ENCODE results near the gene JUND.

Gene JUND

GRCh38 chr19:18282788-18283141 lies 1.3 kb upstream of the JUND start:
- TF ChIP-seq JUND (IDR thresholded peaks at IDR 0.05; ENCODE audit: low read depth) = no peak
- no peak for DNase-seq (ENCODE audit: low read depth in 1 of 2, low spot score in 1 of 2)
- in situ Hi-C loops (cut with HindIII; ENCODE audit: low pct_unique_long_range_greater_than_20kb, low sequenced_read_pairs) = no loop called here

- TF ChIP-seq JUND (IDR thresholded peaks at IDR 0.05; ENCODE audit: low read depth) = no peak
- in situ Hi-C loops (cut with HindIII; ENCODE audit: low pct_unique_long_range_greater_than_20kb, low sequenced_read_pairs) = no loop called here
- DNase-seq (ENCODE audit: low read depth in 1 of 2, low spot score in 1 of 2) = peak in 1 of 2 experiments; percentile 53
These were observed 782 bp upstream of the JUND start for GRCh38 chr19:18282021-18282787.

- in situ Hi-C loops (cut with HindIII; ENCODE audit: low pct_unique_long_range_greater_than_20kb, low sequenced_read_pairs) = no loop called here
- TF ChIP-seq JUND (IDR thresholded peaks at IDR 0.05; ENCODE audit: low read depth) = no peak
- peak; percentile 54 to 79 for DNase-seq (ENCODE audit: low read depth in 1 of 2, low spot score in 1 of 2)
These were observed 958 bp downstream of the JUND start for GRCh38 chr19:18280247-18281081.

DNA sequence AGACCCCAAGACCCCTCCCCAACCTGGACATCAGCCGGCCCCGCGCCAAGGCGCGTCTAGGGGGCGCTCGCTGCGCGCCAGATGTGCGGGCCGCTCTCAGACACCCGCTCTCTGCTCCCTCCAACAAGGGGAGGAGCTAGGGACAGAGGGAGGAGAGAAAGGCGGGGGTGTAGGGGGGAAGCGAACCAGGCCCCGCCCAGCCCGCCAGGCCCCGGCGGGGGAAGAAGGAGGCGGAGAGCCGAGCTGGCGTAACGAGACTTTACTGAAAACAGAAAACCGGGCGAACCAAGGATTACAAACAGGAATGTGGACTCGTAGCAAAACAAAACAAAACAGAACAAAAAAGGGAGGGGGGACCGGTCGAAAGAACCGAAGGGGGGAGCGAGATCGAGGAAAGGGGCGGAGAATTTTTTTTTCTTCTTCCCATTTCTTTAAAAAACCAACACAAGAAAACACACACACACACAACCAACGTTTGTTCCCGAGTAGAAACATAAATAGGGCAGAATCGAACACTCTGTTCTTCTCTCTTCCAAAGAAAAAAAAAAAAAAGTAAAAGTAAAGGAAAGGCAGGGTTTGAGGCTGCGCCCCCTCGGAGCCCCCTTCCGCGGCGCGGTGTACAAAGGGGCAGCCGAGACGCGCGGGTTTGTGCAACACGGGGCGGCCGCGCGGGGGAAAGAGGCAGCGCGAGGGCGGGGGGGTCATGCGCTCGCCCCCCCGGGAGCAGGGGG lies 1.7 kb downstream of the JUND start:
- TF ChIP-seq JUND (IDR thresholded peaks at IDR 0.05; ENCODE audit: low read depth) = no peak
- in situ Hi-C loops (cut with HindIII; ENCODE audit: low pct_unique_long_range_greater_than_20kb, low sequenced_read_pairs) = no loop called here

GRCh38 chr19:18279266-18279515 lies 2.2 kb downstream of the JUND start:
- in situ Hi-C loops (cut with HindIII; ENCODE audit: low pct_unique_long_range_greater_than_20kb, low sequenced_read_pairs) = no loop called here
- TF ChIP-seq JUND (IDR thresholded peaks at IDR 0.05; ENCODE audit: low read depth) = no peak
- no peak for DNase-seq (ENCODE audit: low read depth in 1 of 2, low spot score in 1 of 2)

More for the DNA sequence above, 1.7 kb downstream of the JUND start:
- DNase-seq (ENCODE audit: low read depth in 1 of 2, low spot score in 1 of 2) = peak; percentile 77 to 95

DNA sequence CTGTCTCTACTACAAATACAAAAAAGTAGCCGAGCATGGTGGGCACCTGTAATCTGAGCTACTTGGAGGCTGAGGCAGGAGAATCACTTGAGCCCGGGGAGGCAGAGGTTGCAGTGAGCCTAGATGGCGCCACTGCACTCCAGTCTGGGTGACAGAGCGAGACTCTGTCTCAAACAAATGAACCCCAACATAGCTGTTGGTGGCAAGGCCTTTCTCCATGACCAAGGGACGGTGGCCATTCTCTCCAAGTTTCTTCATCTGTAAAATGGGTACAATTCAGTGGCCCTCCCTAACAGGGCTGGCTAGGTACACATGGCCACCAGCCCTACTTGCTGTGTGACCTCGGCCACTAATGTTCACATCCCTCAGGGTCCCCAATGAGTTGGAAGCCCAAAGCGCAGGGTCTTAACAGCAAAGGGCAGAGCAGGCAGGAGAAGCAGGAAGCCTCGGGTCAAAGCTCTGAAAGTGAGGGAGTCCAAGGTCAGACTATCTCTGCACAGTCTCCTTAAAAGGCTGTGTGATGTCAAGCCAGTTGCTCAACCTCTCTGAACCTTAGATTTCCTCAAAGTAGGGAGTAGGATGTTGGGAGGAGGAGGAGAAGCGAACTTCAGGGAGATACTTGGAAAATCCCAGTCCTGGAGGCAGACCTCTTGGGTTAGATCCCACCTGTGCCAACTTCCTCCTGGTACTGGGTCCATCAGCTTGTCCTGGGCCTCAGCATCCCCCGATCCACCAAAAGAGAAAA lies 2.7 kb downstream of the JUND start:
- in situ Hi-C loops (cut with HindIII; ENCODE audit: low pct_unique_long_range_greater_than_20kb, low sequenced_read_pairs) = no loop called here
- DNase-seq (ENCODE audit: low read depth in 1 of 2, low spot score in 1 of 2) = peak in 1 of 2 experiments; percentile 22
- TF ChIP-seq JUND (IDR thresholded peaks at IDR 0.05; ENCODE audit: low read depth) = no peak

- in situ Hi-C loops (cut with HindIII; ENCODE audit: low pct_unique_long_range_greater_than_20kb, low sequenced_read_pairs) = no loop called here
- no peak for TF ChIP-seq JUND (IDR thresholded peaks at IDR 0.05; ENCODE audit: low read depth)
- peak in 1 of 2 experiments; percentile 30 for DNase-seq (ENCODE audit: low read depth in 1 of 2, low spot score in 1 of 2)
These were observed 6.6 kb downstream of the JUND start for GRCh38 chr19:18274781-18275356.

GRCh38 chr19:18274219-18274780 lies 7.1 kb downstream of the JUND start, which contains the start of gene IQCN:
IQCN (minus strand) TSS chr19:18274452; CDS start chr19:18269478, 4,974 bp downstream.
- no peak for TF ChIP-seq JUND (IDR thresholded peaks at IDR 0.05; ENCODE audit: low read depth)
- no peak for DNase-seq (ENCODE audit: low read depth in 1 of 2, low spot score in 1 of 2)
- in situ Hi-C loops (cut with HindIII; ENCODE audit: low pct_unique_long_range_greater_than_20kb, low sequenced_read_pairs) = no loop called here

DNA sequence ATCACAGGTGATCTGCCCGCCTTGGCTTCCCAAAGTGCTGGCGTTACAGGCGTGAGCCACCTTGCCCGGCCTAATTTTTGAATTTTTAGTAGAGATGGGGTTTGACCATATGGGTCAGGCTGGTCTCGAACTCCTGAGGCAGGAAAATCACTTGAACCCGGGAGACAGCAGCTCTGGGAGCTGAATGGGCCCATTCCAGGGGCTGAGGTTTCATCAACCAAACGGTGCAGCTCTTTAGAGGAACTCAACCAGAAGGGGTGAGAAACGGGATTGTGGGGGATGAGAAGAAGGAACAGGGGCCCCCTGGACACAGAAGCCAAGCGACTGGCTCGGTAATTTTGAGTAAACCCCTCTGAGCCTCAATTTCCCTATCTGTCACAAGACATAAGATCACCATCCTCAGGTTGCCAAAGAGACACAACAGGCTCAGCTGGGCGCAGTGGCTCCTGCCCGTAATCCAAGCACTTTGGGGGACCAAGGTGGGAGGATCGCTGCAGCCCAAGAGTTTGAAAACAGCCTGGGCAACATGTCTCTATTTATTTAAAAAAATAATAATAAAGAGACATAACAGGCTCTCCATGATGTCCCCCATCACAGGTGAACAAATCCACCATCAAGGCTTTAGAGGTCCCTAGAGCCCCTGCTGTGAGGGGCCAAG lies 7.7 kb downstream of the JUND start:
- no peak for TF ChIP-seq JUND (IDR thresholded peaks at IDR 0.05; ENCODE audit: low read depth)
- in situ Hi-C loops (cut with HindIII; ENCODE audit: low pct_unique_long_range_greater_than_20kb, low sequenced_read_pairs) = no loop called here
- no peak for DNase-seq (ENCODE audit: low read depth in 1 of 2, low spot score in 1 of 2)

DNA sequence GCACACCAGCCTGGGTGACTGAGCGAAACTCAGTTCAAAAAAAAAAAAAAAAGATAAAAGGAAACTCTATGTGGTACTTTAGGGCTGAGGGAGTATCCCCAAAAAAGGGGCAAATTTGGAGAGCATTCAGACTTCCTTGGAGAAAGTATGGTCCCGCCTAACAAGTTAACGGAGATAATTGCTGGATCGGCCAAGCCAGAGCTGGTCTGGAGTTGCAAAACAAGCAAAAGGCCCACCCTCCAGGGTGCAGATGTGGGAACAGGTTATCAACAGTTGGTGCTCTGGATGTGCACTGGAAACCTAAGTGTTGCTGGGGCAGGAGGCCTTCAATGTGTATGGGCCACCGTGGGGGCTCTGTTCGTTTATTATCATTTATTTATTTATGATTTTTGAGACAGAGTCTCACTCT lies 10.0 kb downstream of the JUND start:
- in situ Hi-C loops (cut with HindIII; ENCODE audit: low pct_unique_long_range_greater_than_20kb, low sequenced_read_pairs) = no loop called here
- no peak for DNase-seq (ENCODE audit: low read depth in 1 of 2, low spot score in 1 of 2)
- TF ChIP-seq JUND (IDR thresholded peaks at IDR 0.05; ENCODE audit: low read depth) = no peak

GRCh38 chr19:18270326-18270725 lies 11.1 kb downstream of the JUND start:
- in situ Hi-C loops (cut with HindIII; ENCODE audit: low pct_unique_long_range_greater_than_20kb, low sequenced_read_pairs) = no loop called here
- no peak for DNase-seq (ENCODE audit: low read depth in 1 of 2, low spot score in 1 of 2)
- no peak for TF ChIP-seq JUND (IDR thresholded peaks at IDR 0.05; ENCODE audit: low read depth)
